Measurements from ENCODE around the gene AKAP12.
A peak's percentile ranks its signal among the peaks of the same experiment; 100 is the strongest.

The AKAP12 gene

DNA sequence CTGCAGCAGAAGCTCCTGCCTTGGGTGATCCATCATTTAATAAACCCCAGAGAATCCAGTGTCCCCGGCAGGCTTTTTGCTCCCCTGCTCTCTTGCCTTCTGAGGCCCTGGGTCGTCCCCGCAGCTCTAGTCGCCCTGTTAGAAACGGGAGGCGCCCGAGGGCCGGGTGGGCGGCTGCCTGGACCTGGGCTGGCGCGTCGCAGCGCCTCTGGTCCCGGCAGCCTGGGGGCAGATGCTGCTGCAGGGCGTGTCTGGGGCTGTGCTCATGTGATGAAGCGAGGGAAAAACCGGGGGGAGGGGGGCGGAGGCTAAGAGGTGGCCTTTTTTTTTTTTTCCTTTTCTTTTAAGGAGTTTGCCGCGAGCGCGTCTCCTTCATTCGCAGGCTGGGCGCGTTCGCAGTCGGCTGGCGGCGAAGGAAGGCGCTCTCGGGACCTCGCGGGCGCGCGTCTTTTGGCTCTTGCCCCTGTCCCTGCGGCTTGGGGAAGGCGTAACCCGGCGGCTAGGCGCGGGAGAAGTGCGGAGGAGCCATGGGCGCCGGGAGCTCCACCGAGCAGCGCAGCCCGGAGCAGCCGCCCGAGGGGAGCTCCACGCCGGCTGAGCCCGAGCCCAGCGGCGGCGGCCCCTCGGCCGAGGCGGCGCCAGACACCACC is 394 bp downstream of the AKAP12 start:
- Histone ChIP-seq H3K27me3 (ENCODE audit: control insufficient read depth, insufficient read depth, low read length) (peaks cover 21% of the 10 kb centered on the region), H3K4me1 (ENCODE audit: control insufficient read depth, low read depth, low read length) (peaks cover 14% of the 10 kb centered on the region), H3K36me3 (ENCODE audit: control insufficient read depth, low read depth, low read length) (no peaks in the 10 kb centered on the region), H3K9ac (ENCODE audit: low read length) (peak overlapping the region; percentile 72), H3K27ac (ENCODE audit: low read length) (no peak overlapping the region), H3K4me3 (ENCODE audit: low read length) (peak overlapping the region; percentile 77), H3K9me3 (ENCODE audit: control insufficient read depth, low read depth, low read length) (no peaks in the 10 kb centered on the region)

DNA sequence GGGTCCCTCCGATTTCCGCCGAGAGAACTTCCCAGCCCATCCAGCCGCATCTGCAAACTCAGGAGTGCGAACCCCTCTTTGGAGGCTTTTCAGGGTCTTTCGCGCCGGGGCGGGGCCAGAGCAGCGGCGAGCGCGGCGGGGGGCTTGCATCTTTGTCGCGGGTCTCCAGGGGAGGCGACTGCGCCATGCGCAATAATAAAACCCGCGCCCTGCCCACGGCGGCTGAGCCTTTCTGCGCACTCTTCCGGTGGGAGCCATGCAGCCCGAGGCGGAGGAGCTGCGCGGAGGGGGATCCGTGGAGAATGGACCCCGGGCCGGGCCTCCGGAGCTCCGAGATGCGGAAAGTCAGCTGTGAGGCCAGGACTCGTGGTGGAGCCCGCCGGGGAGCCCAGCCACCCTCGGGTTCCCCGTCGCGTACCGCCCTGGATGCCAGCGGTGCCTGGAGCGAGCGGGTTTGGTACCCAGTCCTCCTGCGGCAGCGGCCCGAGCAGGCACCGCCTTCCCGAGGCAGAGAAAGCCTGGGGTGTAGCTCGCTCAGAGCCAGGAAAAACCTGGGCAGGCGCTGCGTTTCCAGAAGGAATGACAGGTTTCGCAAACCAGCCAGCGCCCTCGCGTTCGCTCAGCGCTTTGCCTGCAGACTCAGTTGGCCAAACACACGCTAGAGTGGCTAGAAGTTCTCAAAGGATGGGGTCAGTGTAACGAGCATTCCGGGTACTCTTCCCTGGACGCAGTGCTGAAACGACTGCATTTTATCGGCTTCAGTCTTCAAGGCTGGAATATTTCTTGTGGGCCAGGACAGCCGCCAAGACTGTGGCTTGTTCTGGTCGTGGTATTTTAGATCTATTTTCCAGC is 1.2 kb downstream of the AKAP12 start:
- peak overlapping the region; percentile 72 for H3K9ac ChIP-seq (ENCODE audit: low read length)
- H3K9me3 ChIP-seq (ENCODE audit: control insufficient read depth, low read depth, low read length): no peaks in the 10 kb centered on the region
- peaks cover 14% of the 10 kb centered on the region for H3K4me1 ChIP-seq (ENCODE audit: control insufficient read depth, low read depth, low read length)
- no peaks in the 10 kb centered on the region for H3K36me3 ChIP-seq (ENCODE audit: control insufficient read depth, low read depth, low read length)
- H3K4me3 ChIP-seq (ENCODE audit: low read length): peak overlapping the region; percentile 77
- H3K27ac ChIP-seq (ENCODE audit: low read length): no peak overlapping the region
- peaks cover 21% of the 10 kb centered on the region for H3K27me3 ChIP-seq (ENCODE audit: control insufficient read depth, insufficient read depth, low read length)

DNA sequence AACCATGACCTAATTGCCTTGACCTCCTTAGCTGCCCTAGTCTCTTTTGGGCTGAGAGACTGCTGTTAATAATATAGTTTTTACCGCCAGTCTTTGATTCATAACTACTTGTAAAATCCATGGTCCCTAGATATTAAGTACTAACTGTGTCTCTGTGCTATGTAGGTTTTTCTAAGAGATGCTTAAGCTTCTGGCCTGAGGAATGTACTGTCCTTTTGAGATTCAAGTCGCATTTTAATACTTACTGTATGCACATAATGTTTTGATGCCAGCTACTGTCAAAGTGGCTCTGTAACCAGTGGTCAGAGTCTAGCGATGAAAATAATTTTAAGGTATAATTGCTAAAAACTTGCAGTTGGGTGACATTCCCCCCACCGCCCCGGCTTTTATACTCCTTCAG is 2.1 kb downstream of the AKAP12 start:
- Histone ChIP-seq H3K9ac (ENCODE audit: low read length) (no peak overlapping the region), H3K27me3 (ENCODE audit: control insufficient read depth, insufficient read depth, low read length) (peaks cover 21% of the 10 kb centered on the region), H3K4me3 (ENCODE audit: low read length) (peak overlapping the region; percentile 77), H3K9me3 (ENCODE audit: control insufficient read depth, low read depth, low read length) (no peaks in the 10 kb centered on the region), H3K36me3 (ENCODE audit: control insufficient read depth, low read depth, low read length) (no peaks in the 10 kb centered on the region), H3K27ac (ENCODE audit: low read length) (no peak overlapping the region), H3K4me1 (ENCODE audit: control insufficient read depth, low read depth, low read length) (peaks cover 14% of the 10 kb centered on the region)

DNA sequence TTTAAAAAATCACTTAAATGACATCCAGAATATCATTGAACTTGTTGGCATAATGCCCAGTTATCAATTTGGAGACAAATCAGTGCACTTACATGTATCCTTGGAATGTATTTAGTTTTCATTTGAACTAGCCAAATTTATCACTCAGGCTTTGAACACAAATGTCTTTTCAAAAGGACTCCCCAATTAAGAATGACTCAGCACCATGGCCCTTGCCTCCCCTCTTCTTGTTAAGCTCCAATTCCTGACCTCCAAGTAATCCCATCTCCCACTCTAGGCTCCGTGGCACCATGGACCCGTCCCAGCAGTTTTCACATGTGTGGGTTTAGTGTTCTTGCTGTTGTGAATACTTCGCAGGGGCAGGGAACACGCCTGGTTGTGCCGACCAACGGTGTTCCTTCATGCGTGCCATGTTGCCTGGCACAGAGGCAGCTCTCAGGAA is 2.7 kb downstream of the AKAP12 start:
- Histone ChIP-seq H3K9me3 (ENCODE audit: control insufficient read depth, low read depth, low read length) (no peaks in the 10 kb centered on the region), H3K27ac (ENCODE audit: low read length) (no peak overlapping the region), H3K36me3 (ENCODE audit: control insufficient read depth, low read depth, low read length) (no peaks in the 10 kb centered on the region), H3K4me3 (ENCODE audit: low read length) (peak overlapping the region; percentile 77), H3K27me3 (ENCODE audit: control insufficient read depth, insufficient read depth, low read length) (peaks cover 21% of the 10 kb centered on the region), H3K9ac (ENCODE audit: low read length) (no peak overlapping the region), H3K4me1 (ENCODE audit: control insufficient read depth, low read depth, low read length) (peaks cover 14% of the 10 kb centered on the region)

DNA sequence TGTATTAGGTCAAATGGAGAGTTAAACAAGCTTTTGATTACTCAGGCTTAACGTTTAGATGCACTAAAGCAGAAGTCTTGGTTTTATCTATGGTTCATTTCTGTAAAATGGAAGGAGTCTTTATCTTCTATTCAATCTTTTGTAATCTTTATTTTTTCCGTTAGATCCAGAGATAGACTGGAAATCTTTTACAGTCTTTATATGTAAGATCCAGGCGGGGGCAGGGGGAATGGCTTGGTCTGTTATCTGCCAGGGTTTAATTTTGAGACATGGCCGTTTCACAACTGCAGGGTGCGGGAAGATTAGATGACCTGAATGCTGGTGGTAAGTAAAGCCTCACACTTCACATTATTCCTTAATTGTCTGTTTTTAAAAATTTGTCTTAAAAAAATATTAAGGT is 3.7 kb downstream of the AKAP12 start:
- H3K9ac ChIP-seq (ENCODE audit: low read length): no peak overlapping the region
- H3K9me3 ChIP-seq (ENCODE audit: control insufficient read depth, low read depth, low read length): no peaks in the 10 kb centered on the region
- H3K4me1 ChIP-seq (ENCODE audit: control insufficient read depth, low read depth, low read length): peaks cover 14% of the 10 kb centered on the region
- no peaks in the 10 kb centered on the region for H3K36me3 ChIP-seq (ENCODE audit: control insufficient read depth, low read depth, low read length)
- H3K4me3 ChIP-seq (ENCODE audit: low read length): no peak overlapping the region
- no peak overlapping the region for H3K27ac ChIP-seq (ENCODE audit: low read length)
- H3K27me3 ChIP-seq (ENCODE audit: control insufficient read depth, insufficient read depth, low read length): peaks cover 17% of the 10 kb centered on the region

DNA sequence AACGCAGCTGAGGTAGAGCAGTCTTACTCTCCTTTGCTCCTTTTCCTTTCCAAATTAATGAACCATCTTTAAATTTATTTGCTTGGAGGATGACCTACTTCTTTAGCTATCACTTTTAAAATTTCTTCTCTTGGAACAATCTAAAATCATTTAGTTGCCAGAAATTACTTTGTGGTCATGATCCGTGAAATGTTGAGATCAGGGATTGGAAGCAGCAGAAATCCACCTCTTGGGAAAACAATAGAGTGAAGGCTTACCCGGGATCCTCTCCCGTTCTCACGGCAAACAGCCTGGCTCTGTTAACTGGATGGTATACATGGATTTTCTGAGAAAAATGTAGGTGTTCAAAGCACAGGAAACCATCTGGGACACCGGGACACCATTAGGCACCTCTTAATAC is 7.7 kb downstream of the AKAP12 start:
- Histone ChIP-seq H3K27me3 (ENCODE audit: control insufficient read depth, insufficient read depth, low read length) (no peaks in the 10 kb centered on the region), H3K9ac (ENCODE audit: low read length) (no peak overlapping the region), H3K36me3 (ENCODE audit: control insufficient read depth, low read depth, low read length) (no peaks in the 10 kb centered on the region), H3K27ac (ENCODE audit: low read length) (no peak overlapping the region), H3K4me3 (ENCODE audit: low read length) (no peak overlapping the region), H3K9me3 (ENCODE audit: control insufficient read depth, low read depth, low read length) (no peaks in the 10 kb centered on the region), H3K4me1 (ENCODE audit: control insufficient read depth, low read depth, low read length) (peaks cover 4% of the 10 kb centered on the region)

DNA sequence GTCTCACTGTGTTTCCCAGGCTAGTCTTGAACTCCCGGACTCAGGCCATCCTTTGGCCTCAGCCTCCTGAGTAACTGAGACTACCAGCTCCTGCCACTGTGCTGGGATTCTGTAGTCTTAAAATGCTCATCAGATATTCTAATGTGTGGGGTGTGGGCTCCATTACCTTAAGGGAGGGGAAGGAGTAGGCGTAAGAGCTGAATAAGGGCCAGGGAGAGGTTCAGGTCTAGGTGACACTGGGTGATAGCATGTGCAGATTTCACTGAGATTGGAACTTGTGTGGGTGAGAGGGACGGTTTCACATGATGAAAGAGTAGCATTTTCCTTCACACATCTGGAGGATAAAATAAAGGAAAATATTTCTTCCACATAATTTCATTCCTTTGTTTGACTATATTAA is 8.5 kb downstream of the AKAP12 start:
- Histone ChIP-seq H3K9ac (ENCODE audit: low read length) (no peak overlapping the region), H3K4me1 (ENCODE audit: control insufficient read depth, low read depth, low read length) (no peaks in the 10 kb centered on the region), H3K9me3 (ENCODE audit: control insufficient read depth, low read depth, low read length) (no peaks in the 10 kb centered on the region), H3K27ac (ENCODE audit: low read length) (no peak overlapping the region), H3K27me3 (ENCODE audit: control insufficient read depth, insufficient read depth, low read length) (no peaks in the 10 kb centered on the region), H3K4me3 (ENCODE audit: low read length) (no peak overlapping the region), H3K36me3 (ENCODE audit: control insufficient read depth, low read depth, low read length) (no peaks in the 10 kb centered on the region)

DNA sequence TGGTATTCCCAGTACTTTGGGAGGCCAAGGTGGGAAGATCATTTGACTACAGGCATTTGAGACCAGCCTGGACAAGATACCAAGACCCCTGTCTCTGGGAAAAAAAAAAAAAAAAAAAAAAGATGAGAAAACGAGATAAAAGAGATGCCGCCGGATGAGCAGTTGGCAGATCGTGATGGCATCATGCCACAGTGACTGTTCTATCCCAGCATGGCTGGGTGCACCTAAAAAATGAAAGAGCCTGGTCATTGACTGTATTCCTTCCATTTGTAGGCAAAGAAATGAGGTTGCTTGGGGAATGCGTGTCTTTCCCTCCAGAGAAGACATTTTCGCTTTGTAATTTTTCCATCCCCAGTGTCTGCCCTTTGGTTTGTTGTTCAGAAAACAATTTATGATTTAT is 12.9 kb downstream of the AKAP12 start:
- H3K36me3 ChIP-seq (ENCODE audit: control insufficient read depth, low read depth, low read length): no peaks in the 10 kb centered on the region
- H3K4me3 ChIP-seq (ENCODE audit: low read length): no peak overlapping the region
- no peaks in the 10 kb centered on the region for H3K9me3 ChIP-seq (ENCODE audit: control insufficient read depth, low read depth, low read length)
- H3K27me3 ChIP-seq (ENCODE audit: control insufficient read depth, insufficient read depth, low read length): no peaks in the 10 kb centered on the region
- H3K9ac ChIP-seq (ENCODE audit: low read length): no peak overlapping the region
- H3K4me1 ChIP-seq (ENCODE audit: control insufficient read depth, low read depth, low read length): peaks cover 9% of the 10 kb centered on the region
- no peak overlapping the region for H3K27ac ChIP-seq (ENCODE audit: low read length)

DNA sequence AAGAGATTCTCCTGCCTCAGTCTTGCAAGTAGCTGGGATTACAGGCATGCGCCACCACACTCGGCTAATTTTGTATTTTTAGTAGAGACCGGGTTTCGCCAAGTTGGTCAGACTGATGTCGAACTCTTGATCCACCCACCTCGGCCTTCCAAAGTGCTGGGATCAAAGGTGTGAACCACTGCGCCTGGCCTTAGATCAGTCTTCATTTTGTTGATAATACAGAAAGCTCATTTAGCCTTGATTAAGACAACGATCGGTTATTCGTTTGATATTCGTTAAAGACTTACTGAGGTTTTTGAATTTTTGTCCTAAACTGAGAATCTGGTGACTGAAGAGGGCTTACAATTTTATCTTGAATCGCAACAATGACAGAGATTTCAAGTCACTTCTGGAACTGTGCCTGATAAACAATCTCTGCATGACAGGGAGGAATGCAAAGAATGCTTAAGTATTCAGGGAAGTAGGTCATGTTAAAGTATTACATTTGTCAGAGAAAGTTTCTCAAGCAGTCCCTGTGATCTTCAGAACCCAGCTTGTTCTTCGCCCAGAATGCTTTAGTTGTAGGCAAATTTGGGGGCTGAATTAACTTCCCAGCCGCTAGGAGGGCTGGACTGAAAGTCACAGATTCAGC is 14.8 kb downstream of the AKAP12 start:
- Histone ChIP-seq H3K36me3 (ENCODE audit: control insufficient read depth, low read depth, low read length) (no peaks in the 10 kb centered on the region), H3K27ac (ENCODE audit: low read length) (no peak overlapping the region), H3K9ac (ENCODE audit: low read length) (no peak overlapping the region), H3K4me1 (ENCODE audit: control insufficient read depth, low read depth, low read length) (peaks cover 9% of the 10 kb centered on the region), H3K9me3 (ENCODE audit: control insufficient read depth, low read depth, low read length) (no peaks in the 10 kb centered on the region), H3K27me3 (ENCODE audit: control insufficient read depth, insufficient read depth, low read length) (no peaks in the 10 kb centered on the region), H3K4me3 (ENCODE audit: low read length) (no peak overlapping the region)

DNA sequence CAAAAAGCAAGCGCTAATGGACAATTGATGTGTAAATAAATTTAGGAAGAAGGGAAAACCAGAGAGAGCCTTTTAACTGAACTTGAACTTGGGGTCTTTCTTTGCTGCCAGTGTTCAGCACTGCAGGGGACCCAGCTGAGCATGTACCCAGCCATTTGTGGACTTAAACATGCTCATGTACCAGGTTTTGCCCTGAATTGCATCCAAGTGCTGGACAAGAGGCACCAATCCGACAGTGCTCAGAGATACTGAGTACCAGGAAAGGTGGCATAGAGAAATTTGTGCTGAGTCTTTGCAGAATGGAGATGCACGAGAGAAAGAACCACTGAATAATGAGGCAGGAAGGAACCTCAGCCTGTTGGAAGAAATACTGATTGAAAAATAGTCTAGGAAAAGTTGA is 16.0 kb downstream of the AKAP12 start:
- no peak overlapping the region for H3K4me3 ChIP-seq (ENCODE audit: low read length)
- H3K9me3 ChIP-seq (ENCODE audit: control insufficient read depth, low read depth, low read length): no peaks in the 10 kb centered on the region
- no peaks in the 10 kb centered on the region for H3K27me3 ChIP-seq (ENCODE audit: control insufficient read depth, insufficient read depth, low read length)
- H3K9ac ChIP-seq (ENCODE audit: low read length): no peak overlapping the region
- no peak overlapping the region for H3K27ac ChIP-seq (ENCODE audit: low read length)
- no peaks in the 10 kb centered on the region for H3K36me3 ChIP-seq (ENCODE audit: control insufficient read depth, low read depth, low read length)
- H3K4me1 ChIP-seq (ENCODE audit: control insufficient read depth, low read depth, low read length): peaks cover 9% of the 10 kb centered on the region

DNA sequence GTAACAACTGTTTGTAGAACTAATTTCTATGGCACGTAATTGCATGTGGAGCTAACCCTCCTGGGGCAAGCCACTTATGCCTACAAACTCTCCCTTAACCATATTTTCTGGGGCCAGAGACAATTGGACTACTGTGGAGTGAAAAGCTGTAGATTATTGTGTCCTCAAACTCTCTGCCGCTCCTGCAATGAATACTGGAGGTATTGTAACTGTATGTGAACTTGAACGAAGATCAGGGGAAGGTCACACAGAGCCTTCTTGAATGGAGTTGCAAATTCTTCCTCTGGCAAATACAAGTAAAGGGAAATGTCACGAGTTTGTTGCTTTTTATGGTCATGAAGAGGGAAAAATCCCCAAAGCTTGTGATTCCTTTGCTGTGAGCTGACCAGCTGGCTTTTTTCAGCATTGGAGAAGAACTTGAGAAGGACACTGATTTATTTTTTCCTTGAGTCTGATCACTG is 18.2 kb downstream of the AKAP12 start:
- no peaks in the 10 kb centered on the region for H3K27me3 ChIP-seq (ENCODE audit: control insufficient read depth, insufficient read depth, low read length)
- no peaks in the 10 kb centered on the region for H3K9me3 ChIP-seq (ENCODE audit: control insufficient read depth, low read depth, low read length)
- H3K4me1 ChIP-seq (ENCODE audit: control insufficient read depth, low read depth, low read length): peaks cover 9% of the 10 kb centered on the region
- H3K36me3 ChIP-seq (ENCODE audit: control insufficient read depth, low read depth, low read length): no peaks in the 10 kb centered on the region
- no peak overlapping the region for H3K4me3 ChIP-seq (ENCODE audit: low read length)
- H3K27ac ChIP-seq (ENCODE audit: low read length): no peak overlapping the region
- no peak overlapping the region for H3K9ac ChIP-seq (ENCODE audit: low read length)

All from iPS-18a (cell line).